GM23248 (cell line): ENCODE measurements around the gene ZNF385B.

Source experiments
- EZH2 ChIP-seq: fragments of 200-600 bp; sonication (generic); IDR thresholded peaks from 2 replicates; pipeline ENCODE4 v1.6.1; 2018; ENCODE audit warnings: antibody characterized with exemption, mild to moderate bottlenecking; ENCODE audit not compliant: insufficient read depth, poor library complexity, severe bottlenecking
- EZH2phosphoT487 ChIP-seq: fragments of 200-600 bp; sonication (generic); IDR thresholded peaks from 2 replicates; pipeline ENCODE4 v1.6.1; 2018; ENCODE audit warnings: antibody characterized with exemption, moderate library complexity, mild to moderate bottlenecking, low read depth; ENCODE audit not compliant: insufficient read depth

- TF ChIP-seq EZH2 (no peak), EZH2phosphoT487 (no peak)
These were observed 366.1 kb downstream of the ZNF385B start for GRCh38 chr2:179495315-179495714.
